H1 (cell line): ENCODE data around the gene VPS52. TPM values are rescaled to one million over a fixed set of nuclear protein-coding genes. Genes with fewer than 3 reads are reported as not detected.

ENCODE experiments used
- CHD2 ChIP-seq: IDR thresholded peaks from 2 replicates; pipeline ENCODE4 v1.6.1; 2012; ENCODE audit warnings: low read length, improper control_type of control experiment
- EZH2 ChIP-seq: fragments of 200-600 bp; sonication (generic); IDR thresholded peaks from 2 replicates; pipeline ENCODE4 v1.7.1; 2012; ENCODE audit warnings: low read depth, mild to moderate bottlenecking, moderate library complexity, low read length, inconsistent platforms; ENCODE audit not compliant: severe bottlenecking
- GABPA ChIP-seq: IDR thresholded peaks from 2 replicates; pipeline ENCODE4 v1.6.1; 2011; ENCODE audit warnings: mild to moderate bottlenecking, low read length, moderate library complexity, borderline replicate concordance; ENCODE audit not compliant: insufficient read depth
- RBBP5 ChIP-seq: IDR thresholded peaks from 2 replicates; pipeline ENCODE4 v1.7.1; 2012; ENCODE audit warnings: low read depth, mild to moderate bottlenecking, inconsistent platforms, low read length, moderate library complexity, borderline replicate concordance
- ZNF274 ChIP-seq: IDR thresholded peaks from 2 replicates; pipeline ENCODE4 v1.7.0; 2012; ENCODE audit warnings: low read length, borderline replicate concordance; ENCODE audit errors: extremely low read depth
- polyA plus RNA-seq, 7 experiments: library from polyadenylated mRNA; depleted of rRNA in 3 of 7; stranded (reverse) in 5 of 7; unstranded in 2 of 7; fragments of >200 nt in 5 of 7; fragments of 200-250 nt in 2 of 7; gene quantifications; 1 replicate in 5 of 7; 2 replicates in 1 of 7; 4 replicates in 1 of 7; pipeline versions ENCODE4 v1.2.1 to v1.2.3, GENCODE V29; 2011 to 2013; ENCODE audit warnings: missing spikeins in 2 of 7, mixed read lengths in 2 of 7
- total RNA-seq: library from RNA; stranded (reverse); fragmentation: NEBNext Ultra II Directional; extraction: Animal tissue kit (Norgen Biotek cat#: 25700); gene quantifications from 2 replicates; pipeline ENCODE4 v1.2.1, GENCODE V29; 2021
- TF ChIP-seq, protein P1 (sequence below): fragments of 300-600 bp; sonication (generic); IDR thresholded peaks from 2 replicates; pipeline ENCODE4 v1.7.1; 2012; ENCODE audit warnings: low read length, moderate library complexity, mild to moderate bottlenecking, inconsistent platforms; ENCODE audit not compliant: insufficient replicate concordance

VPS52 gene
- total and polyA plus RNA-seq, 2 of the 8 experiments (the other 6 are each of a cell fraction or from before 2014, with no cell fraction given), result 36.5 to 86.3 TPM

DNA sequence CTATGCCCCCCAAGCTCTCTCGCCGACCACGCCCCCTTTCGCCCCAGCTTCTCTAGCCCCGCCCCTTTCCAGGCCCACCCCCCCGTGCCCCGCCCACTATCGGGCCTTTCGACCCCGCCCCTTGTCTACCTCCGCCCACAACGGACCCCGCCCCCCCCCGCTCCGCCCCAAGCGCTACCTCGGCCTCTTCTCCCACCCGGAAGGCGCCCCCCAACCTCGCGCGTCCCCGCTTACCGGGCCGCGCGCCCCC lies 45.7 kb upstream of the VPS52 start (continued):
- TF ChIP-seq, protein P1, sequence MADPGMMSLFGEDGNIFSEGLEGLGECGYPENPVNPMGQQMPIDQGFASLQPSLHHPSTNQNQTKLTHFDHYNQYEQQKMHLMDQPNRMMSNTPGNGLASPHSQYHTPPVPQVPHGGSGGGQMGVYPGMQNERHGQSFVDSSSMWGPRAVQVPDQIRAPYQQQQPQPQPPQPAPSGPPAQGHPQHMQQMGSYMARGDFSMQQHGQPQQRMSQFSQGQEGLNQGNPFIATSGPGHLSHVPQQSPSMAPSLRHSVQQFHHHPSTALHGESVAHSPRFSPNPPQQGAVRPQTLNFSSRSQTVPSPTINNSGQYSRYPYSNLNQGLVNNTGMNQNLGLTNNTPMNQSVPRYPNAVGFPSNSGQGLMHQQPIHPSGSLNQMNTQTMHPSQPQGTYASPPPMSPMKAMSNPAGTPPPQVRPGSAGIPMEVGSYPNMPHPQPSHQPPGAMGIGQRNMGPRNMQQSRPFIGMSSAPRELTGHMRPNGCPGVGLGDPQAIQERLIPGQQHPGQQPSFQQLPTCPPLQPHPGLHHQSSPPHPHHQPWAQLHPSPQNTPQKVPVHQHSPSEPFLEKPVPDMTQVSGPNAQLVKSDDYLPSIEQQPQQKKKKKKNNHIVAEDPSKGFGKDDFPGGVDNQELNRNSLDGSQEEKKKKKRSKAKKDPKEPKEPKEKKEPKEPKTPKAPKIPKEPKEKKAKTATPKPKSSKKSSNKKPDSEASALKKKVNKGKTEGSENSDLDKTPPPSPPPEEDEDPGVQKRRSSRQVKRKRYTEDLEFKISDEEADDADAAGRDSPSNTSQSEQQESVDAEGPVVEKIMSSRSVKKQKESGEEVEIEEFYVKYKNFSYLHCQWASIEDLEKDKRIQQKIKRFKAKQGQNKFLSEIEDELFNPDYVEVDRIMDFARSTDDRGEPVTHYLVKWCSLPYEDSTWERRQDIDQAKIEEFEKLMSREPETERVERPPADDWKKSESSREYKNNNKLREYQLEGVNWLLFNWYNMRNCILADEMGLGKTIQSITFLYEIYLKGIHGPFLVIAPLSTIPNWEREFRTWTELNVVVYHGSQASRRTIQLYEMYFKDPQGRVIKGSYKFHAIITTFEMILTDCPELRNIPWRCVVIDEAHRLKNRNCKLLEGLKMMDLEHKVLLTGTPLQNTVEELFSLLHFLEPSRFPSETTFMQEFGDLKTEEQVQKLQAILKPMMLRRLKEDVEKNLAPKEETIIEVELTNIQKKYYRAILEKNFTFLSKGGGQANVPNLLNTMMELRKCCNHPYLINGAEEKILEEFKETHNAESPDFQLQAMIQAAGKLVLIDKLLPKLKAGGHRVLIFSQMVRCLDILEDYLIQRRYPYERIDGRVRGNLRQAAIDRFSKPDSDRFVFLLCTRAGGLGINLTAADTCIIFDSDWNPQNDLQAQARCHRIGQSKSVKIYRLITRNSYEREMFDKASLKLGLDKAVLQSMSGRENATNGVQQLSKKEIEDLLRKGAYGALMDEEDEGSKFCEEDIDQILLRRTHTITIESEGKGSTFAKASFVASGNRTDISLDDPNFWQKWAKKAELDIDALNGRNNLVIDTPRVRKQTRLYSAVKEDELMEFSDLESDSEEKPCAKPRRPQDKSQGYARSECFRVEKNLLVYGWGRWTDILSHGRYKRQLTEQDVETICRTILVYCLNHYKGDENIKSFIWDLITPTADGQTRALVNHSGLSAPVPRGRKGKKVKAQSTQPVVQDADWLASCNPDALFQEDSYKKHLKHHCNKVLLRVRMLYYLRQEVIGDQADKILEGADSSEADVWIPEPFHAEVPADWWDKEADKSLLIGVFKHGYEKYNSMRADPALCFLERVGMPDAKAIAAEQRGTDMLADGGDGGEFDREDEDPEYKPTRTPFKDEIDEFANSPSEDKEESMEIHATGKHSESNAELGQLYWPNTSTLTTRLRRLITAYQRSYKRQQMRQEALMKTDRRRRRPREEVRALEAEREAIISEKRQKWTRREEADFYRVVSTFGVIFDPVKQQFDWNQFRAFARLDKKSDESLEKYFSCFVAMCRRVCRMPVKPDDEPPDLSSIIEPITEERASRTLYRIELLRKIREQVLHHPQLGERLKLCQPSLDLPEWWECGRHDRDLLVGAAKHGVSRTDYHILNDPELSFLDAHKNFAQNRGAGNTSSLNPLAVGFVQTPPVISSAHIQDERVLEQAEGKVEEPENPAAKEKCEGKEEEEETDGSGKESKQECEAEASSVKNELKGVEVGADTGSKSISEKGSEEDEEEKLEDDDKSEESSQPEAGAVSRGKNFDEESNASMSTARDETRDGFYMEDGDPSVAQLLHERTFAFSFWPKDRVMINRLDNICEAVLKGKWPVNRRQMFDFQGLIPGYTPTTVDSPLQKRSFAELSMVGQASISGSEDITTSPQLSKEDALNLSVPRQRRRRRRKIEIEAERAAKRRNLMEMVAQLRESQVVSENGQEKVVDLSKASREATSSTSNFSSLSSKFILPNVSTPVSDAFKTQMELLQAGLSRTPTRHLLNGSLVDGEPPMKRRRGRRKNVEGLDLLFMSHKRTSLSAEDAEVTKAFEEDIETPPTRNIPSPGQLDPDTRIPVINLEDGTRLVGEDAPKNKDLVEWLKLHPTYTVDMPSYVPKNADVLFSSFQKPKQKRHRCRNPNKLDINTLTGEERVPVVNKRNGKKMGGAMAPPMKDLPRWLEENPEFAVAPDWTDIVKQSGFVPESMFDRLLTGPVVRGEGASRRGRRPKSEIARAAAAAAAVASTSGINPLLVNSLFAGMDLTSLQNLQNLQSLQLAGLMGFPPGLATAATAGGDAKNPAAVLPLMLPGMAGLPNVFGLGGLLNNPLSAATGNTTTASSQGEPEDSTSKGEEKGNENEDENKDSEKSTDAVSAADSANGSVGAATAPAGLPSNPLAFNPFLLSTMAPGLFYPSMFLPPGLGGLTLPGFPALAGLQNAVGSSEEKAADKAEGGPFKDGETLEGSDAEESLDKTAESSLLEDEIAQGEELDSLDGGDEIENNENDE, result no peak
- no peak for TF ChIP-seq CHD2
- TF ChIP-seq GABPA, result no peak
- TF ChIP-seq RBBP5, result no peak
- TF ChIP-seq EZH2, result no peak
- TF ChIP-seq ZNF274, result no peak
- TF ChIP-seq, all 59 proteins: peak for 0
